Vagina (tissue), 2 donors: ENCODE measurements around the gene PTK7.

Experiments used
- POLR2A ChIP-seq, 2 donors: fragments of 450-650 bp; IDR thresholded peaks; one replicate each; pipeline ENCODE4 v1.6.1; 2017; ENCODE audit warnings: antibody characterized with exemption in 2 of 2, mild to moderate bottlenecking in 2 of 2, moderate library complexity in 2 of 2
- POLR2AphosphoS5 ChIP-seq, 2 donors: sonication (generic); formaldehyde crosslinking; IDR thresholded peaks; one replicate each; pipeline ENCODE4 v1.9.0; 2017; ENCODE audit warnings: antibody characterized with exemption in 2 of 2, mild to moderate bottlenecking in 2 of 2, low read depth in 1 of 2; ENCODE audit not compliant: insufficient read depth in 1 of 2
- TF ChIP-seq, protein P1 (sequence below), 3 experiments: fragments of 450-650 bp in 2 of 3; fragments of 200-600 bp in 1 of 3; sonication (generic) in 1 of 3; IDR thresholded peaks; one replicate each; pipeline ENCODE4 v1.5.1; 2017 to 2019; ENCODE audit warnings: antibody characterized with exemption in 3 of 3, mild to moderate bottlenecking in 2 of 3, moderate library complexity in 2 of 3

DNA sequence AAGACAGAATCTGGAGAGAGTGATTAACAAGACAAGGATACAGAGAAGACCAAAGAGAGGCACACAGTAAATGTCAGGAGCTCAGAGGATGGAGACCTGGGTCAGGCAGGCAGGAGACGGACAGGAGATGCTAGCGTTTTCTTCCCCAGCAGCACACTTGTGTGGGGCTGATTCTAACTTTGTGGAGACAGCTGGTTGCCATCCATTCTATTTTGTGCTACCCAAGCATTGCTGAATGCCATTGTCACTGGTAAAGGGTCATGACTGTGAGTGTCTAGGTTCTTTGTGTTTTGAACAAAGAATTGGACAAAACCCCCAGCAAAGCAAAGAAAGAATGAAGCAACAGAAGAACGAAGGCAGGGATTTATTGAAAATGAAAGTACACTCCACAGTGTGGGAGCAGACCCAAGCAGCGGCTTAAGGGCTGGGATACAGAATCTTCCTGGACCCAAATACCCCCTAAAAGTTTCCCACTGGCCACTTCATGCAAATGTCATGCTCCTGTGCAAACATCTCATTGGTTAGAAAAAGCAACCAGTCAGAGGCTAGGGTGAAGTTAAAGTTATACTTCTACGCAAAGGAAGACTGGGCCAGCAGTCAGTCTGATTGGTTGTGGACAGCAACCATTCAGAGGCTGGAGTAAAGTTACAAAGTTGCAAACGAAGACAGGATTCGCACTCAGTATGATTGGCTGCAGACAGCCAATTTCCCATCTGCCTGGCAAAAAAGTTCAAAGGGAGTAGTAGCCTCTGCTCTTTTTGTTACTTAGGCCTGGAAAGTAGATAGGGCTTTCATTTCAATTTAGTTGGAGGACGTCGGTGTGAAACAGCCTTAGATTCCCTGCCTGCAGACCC lies 17.5 kb downstream of the PTK7 start:
- TF ChIP-seq, protein P1, sequence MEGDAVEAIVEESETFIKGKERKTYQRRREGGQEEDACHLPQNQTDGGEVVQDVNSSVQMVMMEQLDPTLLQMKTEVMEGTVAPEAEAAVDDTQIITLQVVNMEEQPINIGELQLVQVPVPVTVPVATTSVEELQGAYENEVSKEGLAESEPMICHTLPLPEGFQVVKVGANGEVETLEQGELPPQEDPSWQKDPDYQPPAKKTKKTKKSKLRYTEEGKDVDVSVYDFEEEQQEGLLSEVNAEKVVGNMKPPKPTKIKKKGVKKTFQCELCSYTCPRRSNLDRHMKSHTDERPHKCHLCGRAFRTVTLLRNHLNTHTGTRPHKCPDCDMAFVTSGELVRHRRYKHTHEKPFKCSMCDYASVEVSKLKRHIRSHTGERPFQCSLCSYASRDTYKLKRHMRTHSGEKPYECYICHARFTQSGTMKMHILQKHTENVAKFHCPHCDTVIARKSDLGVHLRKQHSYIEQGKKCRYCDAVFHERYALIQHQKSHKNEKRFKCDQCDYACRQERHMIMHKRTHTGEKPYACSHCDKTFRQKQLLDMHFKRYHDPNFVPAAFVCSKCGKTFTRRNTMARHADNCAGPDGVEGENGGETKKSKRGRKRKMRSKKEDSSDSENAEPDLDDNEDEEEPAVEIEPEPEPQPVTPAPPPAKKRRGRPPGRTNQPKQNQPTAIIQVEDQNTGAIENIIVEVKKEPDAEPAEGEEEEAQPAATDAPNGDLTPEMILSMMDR (IDR thresholded peaks at IDR 0.05), result no peak
- TF ChIP-seq POLR2A (IDR thresholded peaks at IDR 0.05) (no peak), POLR2AphosphoS5 (IDR thresholded peaks at IDR 0.05; ENCODE audit: insufficient read depth in 1 of 2, low read depth in 1 of 2) (peak in 1 of 2 donors; percentile 76)
